Activated CD4-positive, alpha-beta T cell treated with anti-CD3 and anti-CD28 coated beads for 36 hours (primary cell): Measurements from ENCODE around the gene MYRIP. TPM values are rescaled to one million over a fixed set of nuclear protein-coding genes. Genes with fewer than 3 reads are reported as not detected.

ENCODE experiments used
- ATAC-seq: fragments of 200-7000 bp; cut with Tn5 transposase; one replicate; pipeline ENCODE4 v1.10.0; 2021; ENCODE audit warnings: mild to moderate bottlenecking, moderate library complexity
- CTCF ChIA-PET: fragments of 350-600 bp; sonication (Branson Sonifier 250); formaldehyde crosslinking; loops from one replicate; lab custom pipeline; 2021; ENCODE audit warnings: antibody characterized with exemption; lab: Charles Lee
- POLR2A ChIA-PET: fragments of 350-600 bp; sonication (Branson Sonifier 250); formaldehyde crosslinking; loops from one replicate; lab custom pipeline; 2021; ENCODE audit warnings: antibody characterized with exemption, inconsistent platforms; lab: Charles Lee
- DNase-seq: peaks from one replicate; pipeline ENCODE4 v3.0.0-alpha.2; 2020
- H3K27ac Mint-ChIP-seq: one replicate; pipeline ENCODE4 v1.8.0; 2021; ENCODE audit warnings: mixed read lengths
- H3K27me3 Mint-ChIP-seq: one replicate; pipeline ENCODE4 v1.8.0; 2021; ENCODE audit warnings: mixed read lengths
- H3K36me3 Mint-ChIP-seq: one replicate; pipeline ENCODE4 v1.8.0; 2021; ENCODE audit warnings: low read depth, mixed read lengths
- H3K4me1 Mint-ChIP-seq: one replicate; pipeline ENCODE4 v1.8.0; 2021; ENCODE audit warnings: mixed read lengths
- H3K4me3 Mint-ChIP-seq: one replicate; pipeline ENCODE4 v1.8.0; 2021; ENCODE audit warnings: mild to moderate bottlenecking, moderate library complexity, mixed read lengths
- H3K9me3 Mint-ChIP-seq: one replicate; pipeline ENCODE4 v1.8.0; 2021; ENCODE audit warnings: low read depth, mixed read lengths
- intact Hi-C, 2 experiments: fragments of 100-400 bp; cut with DNase I in 1 of 2; cut with micrococcal nuclease in 1 of 2; formaldehyde crosslinking; loops; one replicate each; pipeline versions ENCODE4 v1.14.2 to v1.15.1; 2022 to 2024; cut with DNase I, micrococcal nuclease
- total RNA-seq, 2 experiments: library from RNA; stranded (reverse); gene quantifications; one replicate each; pipeline ENCODE4 v1.2.3, GENCODE V29; 2021

The MYRIP gene
- total RNA-seq, 2 experiments from 2014 or later, result not detected

- peaks cover 2% of the 10 kb centered on the region for H3K9me3 Mint-ChIP-seq
- ATAC-seq (no peak), DNase-seq (no peak)
- no peaks in the 10 kb centered on the region for H3K36me3 Mint-ChIP-seq
- POLR2A ChIA-PET, result no interaction called here
- H3K4me1 Mint-ChIP-seq, result no peaks in the 10 kb centered on the region
- no peak overlapping the region for H3K4me3 Mint-ChIP-seq
- CTCF ChIA-PET, result no interaction called here
- intact Hi-C loops, result no loop called here
- no peak overlapping the region for H3K27ac Mint-ChIP-seq
- H3K27me3 Mint-ChIP-seq, result peaks cover 9% of the 10 kb centered on the region
Measured at GRCh38 chr3:39855517-39855916, 46.1 kb downstream of the MYRIP start.

GRCh38 chr3:39869890-39870289 lies 60.5 kb downstream of the MYRIP start:
- ATAC-seq (no peak), DNase-seq (no peak)
- ChIA-PET CTCF (interaction anchor here (0.6 to 0.7 kb wide), 2 partner anchors 81 to 311 kb away, joined by 3 read pairs; no protein-coding TSS in a partner anchor), POLR2A (no interaction called here)
- peaks cover 2% of the 10 kb centered on the region for H3K9me3 Mint-ChIP-seq
- intact Hi-C loops, result no loop called here
- H3K4me1 Mint-ChIP-seq, result no peaks in the 10 kb centered on the region
- H3K27ac Mint-ChIP-seq, result no peak overlapping the region
- H3K36me3 Mint-ChIP-seq, result no peaks in the 10 kb centered on the region
- H3K4me3 Mint-ChIP-seq, result no peak overlapping the region
- no peaks in the 10 kb centered on the region for H3K27me3 Mint-ChIP-seq

- DNase-seq, result no peak
- Mint-ChIP-seq H3K9me3 (peaks cover 2% of the 10 kb centered on the region), H3K27me3 (no peaks in the 10 kb centered on the region), H3K36me3 (no peaks in the 10 kb centered on the region), H3K4me3 (no peak overlapping the region), H3K4me1 (no peaks in the 10 kb centered on the region), H3K27ac (no peak overlapping the region)
- intact Hi-C loops, result no loop called here
- CTCF ChIA-PET, result interaction anchor here (0.6 to 0.7 kb wide), 2 partner anchors 81 to 311 kb away, joined by 3 read pairs; no protein-coding TSS in a partner anchor
- POLR2A ChIA-PET, result no interaction called here
- no peak for ATAC-seq
Measured at GRCh38 chr3:39870706-39871105, 61.3 kb downstream of the MYRIP start.

GRCh38 chr3:39879581-39879980 lies 70.2 kb downstream of the MYRIP start:
- peaks cover 2% of the 10 kb centered on the region for H3K27me3 Mint-ChIP-seq
- intact Hi-C loops, result no loop called here

GRCh38 chr3:39882111-39882510 lies 72.7 kb downstream of the MYRIP start:
- CTCF ChIA-PET, result no interaction called here
- POLR2A ChIA-PET, result no interaction called here
- no peaks in the 10 kb centered on the region for H3K27me3 Mint-ChIP-seq
- ATAC-seq (no peak), DNase-seq (no peak)
- no peaks in the 10 kb centered on the region for H3K4me1 Mint-ChIP-seq
- H3K36me3 Mint-ChIP-seq, result no peaks in the 10 kb centered on the region
- H3K4me3 Mint-ChIP-seq, result no peak overlapping the region
- no peak overlapping the region for H3K27ac Mint-ChIP-seq
- H3K9me3 Mint-ChIP-seq, result no peaks in the 10 kb centered on the region
- intact Hi-C loops, result no loop called here

More at GRCh38 chr3:39879581-39879980, 70.2 kb downstream of the MYRIP start:
- Mint-ChIP-seq H3K4me3 (no peak overlapping the region), H3K9me3 (peaks cover 3% of the 10 kb centered on the region), H3K36me3 (no peaks in the 10 kb centered on the region), H3K27ac (no peak overlapping the region), H3K4me1 (no peaks in the 10 kb centered on the region)
- CTCF ChIA-PET, result no interaction called here
- ATAC-seq (no peak), DNase-seq (no peak)
- POLR2A ChIA-PET, result no interaction called here

- no peak overlapping the region for H3K4me3 Mint-ChIP-seq
- intact Hi-C loops, result no loop called here
- POLR2A ChIA-PET, result no interaction called here
- DNase-seq (no peak), ATAC-seq (no peak)
- no peaks in the 10 kb centered on the region for H3K36me3 Mint-ChIP-seq
- H3K27ac Mint-ChIP-seq, result no peak overlapping the region
- no peaks in the 10 kb centered on the region for H3K27me3 Mint-ChIP-seq
- H3K4me1 Mint-ChIP-seq, result no peaks in the 10 kb centered on the region
- CTCF ChIA-PET, result no interaction called here
- no peaks in the 10 kb centered on the region for H3K9me3 Mint-ChIP-seq
Measured at GRCh38 chr3:39892068-39892467, 82.7 kb downstream of the MYRIP start.

GRCh38 chr3:39896184-39896583 lies 86.8 kb downstream of the MYRIP start:
- Mint-ChIP-seq H3K36me3 (no peaks in the 10 kb centered on the region), H3K27me3 (peaks cover 2% of the 10 kb centered on the region), H3K9me3 (no peaks in the 10 kb centered on the region), H3K27ac (no peak overlapping the region), H3K4me3 (no peak overlapping the region), H3K4me1 (no peaks in the 10 kb centered on the region)
- ATAC-seq, result no peak
- intact Hi-C loops, result no loop called here
- ChIA-PET CTCF (no interaction called here), POLR2A (no interaction called here)
- no peak for DNase-seq

GRCh38 chr3:39900462-39901002 lies 91.1 kb downstream of the MYRIP start:
- intact Hi-C loops, result no loop called here
- DNase-seq (no peak), ATAC-seq (no peak)
- peaks cover 2% of the 10 kb centered on the region for H3K27me3 Mint-ChIP-seq
- no peaks in the 10 kb centered on the region for H3K4me1 Mint-ChIP-seq
- H3K36me3 Mint-ChIP-seq, result no peaks in the 10 kb centered on the region
- H3K27ac Mint-ChIP-seq, result no peak overlapping the region
- H3K4me3 Mint-ChIP-seq, result no peak overlapping the region
- ChIA-PET POLR2A (no interaction called here), CTCF (no interaction called here)
- H3K9me3 Mint-ChIP-seq, result no peaks in the 10 kb centered on the region

- H3K27me3 Mint-ChIP-seq, result no peaks in the 10 kb centered on the region
- H3K36me3 Mint-ChIP-seq, result no peaks in the 10 kb centered on the region
- ATAC-seq (no peak), DNase-seq (no peak)
- H3K27ac Mint-ChIP-seq, result no peak overlapping the region
- H3K4me1 Mint-ChIP-seq, result no peaks in the 10 kb centered on the region
- CTCF ChIA-PET, result no interaction called here
- POLR2A ChIA-PET, result no interaction called here
- no peak overlapping the region for H3K4me3 Mint-ChIP-seq
- no peaks in the 10 kb centered on the region for H3K9me3 Mint-ChIP-seq
- intact Hi-C loops, result no loop called here
Measured at GRCh38 chr3:39903253-39903652, 93.8 kb downstream of the MYRIP start.

- DNase-seq, result no peak
- Mint-ChIP-seq H3K27me3 (no peaks in the 10 kb centered on the region), H3K36me3 (no peaks in the 10 kb centered on the region), H3K27ac (no peak overlapping the region), H3K4me3 (no peak overlapping the region), H3K4me1 (no peaks in the 10 kb centered on the region), H3K9me3 (no peaks in the 10 kb centered on the region)
- intact Hi-C loops, result no loop called here
- CTCF ChIA-PET, result no interaction called here
- ATAC-seq, result no peak
- POLR2A ChIA-PET, result no interaction called here
Measured at GRCh38 chr3:39905788-39906187, 96.4 kb downstream of the MYRIP start.

- no peak overlapping the region for H3K4me3 Mint-ChIP-seq
- CTCF ChIA-PET, result no interaction called here
- ATAC-seq, result no peak
Measured at GRCh38 chr3:39907981-39908380, 98.6 kb downstream of the MYRIP start.

GRCh38 chr3:39910135-39910534 lies 100.7 kb downstream of the MYRIP start:
- no peak for ATAC-seq

More at GRCh38 chr3:39907981-39908380, 98.6 kb downstream of the MYRIP start:
- intact Hi-C loops, result no loop called here
- Mint-ChIP-seq H3K36me3 (no peaks in the 10 kb centered on the region), H3K9me3 (no peaks in the 10 kb centered on the region), H3K4me1 (no peaks in the 10 kb centered on the region), H3K27ac (no peak overlapping the region), H3K27me3 (no peaks in the 10 kb centered on the region)
- DNase-seq, result no peak
- POLR2A ChIA-PET, result no interaction called here

More at GRCh38 chr3:39910135-39910534, 100.7 kb downstream of the MYRIP start:
- no peak for DNase-seq
- Mint-ChIP-seq H3K27me3 (no peaks in the 10 kb centered on the region), H3K27ac (no peak overlapping the region), H3K4me3 (no peak overlapping the region), H3K9me3 (no peaks in the 10 kb centered on the region), H3K4me1 (no peaks in the 10 kb centered on the region), H3K36me3 (no peaks in the 10 kb centered on the region)
- CTCF ChIA-PET, result no interaction called here
- intact Hi-C loops, result no loop called here
- POLR2A ChIA-PET, result no interaction called here
